Ectodermal cell (in vitro differentiated cells): Measurements from ENCODE around the gene ELFN2.
A peak's percentile ranks its signal among the peaks of the same experiment; 100 is the strongest.

ENCODE experiments used
- H3K27ac ChIP-seq: 2 replicates; pipeline ENCODE4 v1.7.0; 2013; ENCODE audit warnings: mild to moderate bottlenecking, low read depth, low read length; ENCODE audit not compliant: insufficient read depth, poor library complexity, severe bottlenecking
- H3K27me3 ChIP-seq: 2 replicates; pipeline ENCODE4 v1.7.0; 2013; ENCODE audit warnings: mild to moderate bottlenecking, low read length; ENCODE audit not compliant: insufficient read depth, control insufficient read depth, poor library complexity, severe bottlenecking
- H3K36me3 ChIP-seq: one replicate; pipeline ENCODE4 v1.7.0; 2013; ENCODE audit warnings: low read length; ENCODE audit not compliant: control insufficient read depth, insufficient read depth
- H3K4me1 ChIP-seq: one replicate; pipeline ENCODE4 v1.7.0; 2013; ENCODE audit warnings: low read length; ENCODE audit not compliant: control insufficient read depth, insufficient read depth
- H3K4me3 ChIP-seq: 2 replicates; pipeline ENCODE4 v1.7.0; 2013; ENCODE audit warnings: low read depth, low read length, control low read depth; ENCODE audit not compliant: insufficient read depth
- H3K9me3 ChIP-seq: 2 replicates; pipeline ENCODE4 v1.7.0; 2013; ENCODE audit warnings: mild to moderate bottlenecking, low read length, moderate library complexity; ENCODE audit not compliant: control insufficient read depth
- WGBS, 2 experiments: methylation state at CpG; one replicate each; pipeline ENCODE4 v1.1.7; 2013; ENCODE audit warnings: missing lambda C conversion rate in 2 of 2; 5-methylcytosine and 5-hydroxymethylcytosine counted together

The ELFN2 gene

DNA sequence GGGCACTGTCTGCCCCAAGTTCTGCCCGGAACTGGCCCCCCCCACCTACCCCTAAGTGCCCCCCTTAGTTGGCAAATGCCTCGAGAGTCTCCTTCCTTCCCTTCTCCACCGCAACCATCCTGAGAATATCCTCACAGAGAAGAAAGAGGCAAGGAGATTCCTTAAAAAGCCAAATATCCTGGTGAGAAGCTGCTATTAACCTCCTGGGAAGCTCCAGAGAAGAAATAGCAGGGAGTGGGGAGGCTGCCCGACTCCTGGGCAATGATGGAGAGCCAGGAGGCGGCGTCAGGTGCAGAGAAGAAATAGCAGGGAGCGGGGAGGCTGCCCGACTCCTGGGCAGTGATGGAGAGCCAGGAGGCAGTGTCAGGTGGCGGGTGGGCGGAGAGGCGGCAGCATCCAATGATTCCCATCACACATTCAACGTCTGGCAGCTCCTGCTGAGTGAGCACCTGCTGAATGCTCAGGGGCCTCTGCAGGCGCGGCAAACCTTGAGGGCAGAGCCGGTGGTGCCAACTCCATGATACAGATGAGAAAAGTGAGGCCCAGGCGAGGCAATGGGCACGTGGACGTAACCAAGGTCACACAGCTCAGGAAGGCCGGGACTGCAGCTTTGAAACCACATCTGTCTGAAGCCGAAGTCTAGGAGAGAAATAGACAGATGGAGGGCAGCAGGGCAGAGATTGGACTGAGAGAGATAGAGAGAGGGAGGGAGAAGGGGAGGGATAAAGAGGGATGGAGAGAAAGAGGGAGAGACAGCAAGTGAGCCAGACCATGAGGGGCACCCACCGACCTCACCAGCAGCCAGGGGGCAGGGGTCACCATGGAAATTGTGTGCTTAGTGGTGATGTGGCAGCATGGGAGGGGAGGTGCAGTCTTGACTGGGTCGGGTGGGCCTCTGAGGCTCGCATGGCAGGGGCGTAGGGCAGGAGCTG lies 86.7 kb downstream of the ELFN2 start:
- Histone ChIP-seq H3K36me3 (no peaks in the 10 kb centered on the region), H3K27me3 (peaks cover 14% of the 10 kb centered on the region), H3K27ac (no peak overlapping the region), H3K4me3 (no peak overlapping the region), H3K4me1 (peaks cover 16% of the 10 kb centered on the region), H3K9me3 (no peaks in the 10 kb centered on the region)
- WGBS, 2 experiments: 31 to 33% methylated on average over 23 to 24 of the region's 24 CpGs

DNA sequence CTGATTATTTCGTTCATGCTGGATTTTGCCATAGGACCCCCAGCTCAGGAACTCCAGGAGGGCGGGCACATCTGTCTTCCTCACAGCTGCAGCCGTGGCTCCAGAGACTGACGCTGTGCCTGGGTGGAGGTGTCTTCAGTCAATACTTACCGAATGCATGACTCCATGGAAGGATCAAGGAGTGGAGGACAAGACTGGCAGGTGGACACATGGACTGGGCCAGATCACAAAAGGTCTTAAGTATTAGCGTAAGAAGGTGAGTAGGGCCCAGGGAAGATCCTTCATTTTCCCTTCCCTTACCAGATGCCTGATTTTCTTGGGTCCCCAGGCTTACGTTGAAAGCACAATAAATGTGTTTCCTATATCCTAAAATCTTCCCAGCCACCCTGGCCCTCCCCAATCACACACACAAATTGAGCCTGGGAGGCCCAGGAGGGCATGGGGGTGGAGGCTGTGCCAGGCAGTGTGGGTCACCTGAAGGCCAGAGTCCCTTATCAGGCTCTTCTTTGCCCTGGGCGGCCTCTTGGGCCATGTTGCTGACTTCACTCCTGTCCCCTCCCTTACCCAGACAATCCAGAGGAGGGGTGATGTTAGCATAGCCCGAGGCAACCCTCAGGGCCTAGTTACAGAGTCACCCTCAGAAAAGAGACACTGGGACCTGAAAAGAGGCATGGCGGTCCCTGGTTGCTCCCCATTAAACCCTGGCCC lies 88.6 kb downstream of the ELFN2 start:
- peaks cover 33% of the 10 kb centered on the region for H3K27me3 ChIP-seq
- WGBS, 2 experiments: 90 to 93% methylated on average over 10 of the region's 10 CpGs
- no peak overlapping the region for H3K27ac ChIP-seq
- peaks cover 29% of the 10 kb centered on the region for H3K4me1 ChIP-seq
- no peaks in the 10 kb centered on the region for H3K9me3 ChIP-seq
- H3K36me3 ChIP-seq: no peaks in the 10 kb centered on the region
- no peak overlapping the region for H3K4me3 ChIP-seq

DNA sequence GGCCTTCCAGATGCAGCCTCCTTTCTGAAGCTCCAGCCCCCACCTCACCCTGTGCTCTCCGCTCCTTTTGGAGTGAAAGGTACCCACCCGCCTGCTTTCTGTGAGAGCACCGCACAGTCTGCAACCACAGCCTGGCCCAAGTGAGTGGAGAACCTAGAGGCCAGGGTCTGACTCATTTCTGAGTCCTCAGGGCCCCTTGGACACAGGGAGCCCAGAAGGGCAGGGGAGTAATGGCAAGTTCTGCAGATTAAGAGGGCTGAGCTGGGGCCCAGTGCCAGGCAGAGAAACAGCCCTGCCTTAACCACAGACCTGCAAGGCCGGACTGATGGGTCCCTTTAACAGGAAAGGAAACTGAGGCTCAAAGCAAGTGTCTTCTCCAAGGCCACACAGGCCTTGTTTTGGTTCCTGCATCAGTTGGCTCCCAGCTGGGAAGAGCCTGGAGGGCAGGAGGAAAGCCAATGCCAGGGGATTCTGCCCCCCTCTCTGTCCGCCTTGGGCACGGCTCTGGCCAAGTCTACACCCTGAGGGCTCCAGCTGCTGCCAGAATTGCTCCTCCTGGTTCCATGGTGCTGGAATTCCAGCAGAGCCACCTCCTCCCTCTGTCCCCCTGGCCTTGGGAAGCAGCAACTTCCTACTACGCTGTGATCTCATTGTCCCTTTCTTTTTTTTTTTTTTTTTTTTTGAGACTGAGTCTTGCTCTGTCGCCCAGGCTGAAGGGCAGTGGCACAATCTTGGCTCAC lies 89.9 kb downstream of the ELFN2 start:
- peaks cover 29% of the 10 kb centered on the region for H3K4me1 ChIP-seq
- no peaks in the 10 kb centered on the region for H3K36me3 ChIP-seq
- WGBS, 2 experiments: 81 to 87% methylated on average over 8 of the region's 8 CpGs
- no peak overlapping the region for H3K4me3 ChIP-seq
- H3K9me3 ChIP-seq: no peaks in the 10 kb centered on the region
- peaks cover 45% of the 10 kb centered on the region for H3K27me3 ChIP-seq
- no peak overlapping the region for H3K27ac ChIP-seq

DNA sequence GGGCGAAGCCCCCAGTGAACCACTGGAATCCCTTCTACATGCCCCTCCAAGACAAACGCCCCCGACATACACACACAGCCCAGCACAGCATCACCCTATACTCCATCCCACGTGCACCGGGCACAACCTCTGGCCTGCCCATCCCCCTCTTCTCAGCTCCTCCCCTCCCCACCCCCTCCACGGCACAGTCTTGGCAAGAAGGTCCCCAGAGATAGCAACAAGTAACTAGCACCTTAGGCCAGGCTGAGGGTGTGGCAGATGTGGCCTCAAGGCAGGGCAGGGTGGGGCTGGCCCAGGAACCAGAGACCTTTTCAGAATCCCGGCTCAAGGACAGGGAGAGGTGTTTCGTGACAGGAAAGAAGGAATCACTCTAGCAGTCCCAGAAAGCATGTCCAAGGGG lies 90.7 kb downstream of the ELFN2 start:
- Histone ChIP-seq H3K27ac (no peak overlapping the region), H3K27me3 (peaks cover 46% of the 10 kb centered on the region), H3K4me3 (no peak overlapping the region), H3K9me3 (no peaks in the 10 kb centered on the region), H3K36me3 (no peaks in the 10 kb centered on the region), H3K4me1 (peaks cover 29% of the 10 kb centered on the region)
- 65% methylated on average over 8 of the region's 8 CpGs for WGBS, 2 experiments

DNA sequence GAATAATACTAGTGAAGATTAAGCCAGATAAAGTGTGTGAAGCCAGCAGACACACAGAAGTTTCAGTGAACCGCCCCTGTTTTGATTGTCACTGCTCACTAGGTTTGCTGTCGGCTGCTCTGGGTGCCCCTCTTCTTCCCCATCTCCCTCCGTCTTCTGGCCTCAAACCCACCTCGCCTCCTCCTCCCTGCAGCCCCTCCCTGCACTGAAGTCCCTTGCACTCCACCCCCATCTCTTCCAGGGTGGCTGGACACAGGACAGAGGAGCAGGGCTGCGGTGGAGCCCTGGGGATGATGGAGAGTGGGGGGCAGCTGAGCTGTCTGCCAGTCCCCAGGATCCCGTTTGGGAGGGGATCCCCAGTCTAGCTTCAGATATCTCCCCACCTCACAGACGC lies 91.5 kb downstream of the ELFN2 start:
- no peaks in the 10 kb centered on the region for H3K9me3 ChIP-seq
- H3K4me1 ChIP-seq: peaks cover 31% of the 10 kb centered on the region
- peaks cover 42% of the 10 kb centered on the region for H3K27me3 ChIP-seq
- H3K4me3 ChIP-seq: no peak overlapping the region
- no peak overlapping the region for H3K27ac ChIP-seq
- no peaks in the 10 kb centered on the region for H3K36me3 ChIP-seq
- WGBS, 2 experiments: 9 to 19% methylated on average over 7 of the region's 7 CpGs

DNA sequence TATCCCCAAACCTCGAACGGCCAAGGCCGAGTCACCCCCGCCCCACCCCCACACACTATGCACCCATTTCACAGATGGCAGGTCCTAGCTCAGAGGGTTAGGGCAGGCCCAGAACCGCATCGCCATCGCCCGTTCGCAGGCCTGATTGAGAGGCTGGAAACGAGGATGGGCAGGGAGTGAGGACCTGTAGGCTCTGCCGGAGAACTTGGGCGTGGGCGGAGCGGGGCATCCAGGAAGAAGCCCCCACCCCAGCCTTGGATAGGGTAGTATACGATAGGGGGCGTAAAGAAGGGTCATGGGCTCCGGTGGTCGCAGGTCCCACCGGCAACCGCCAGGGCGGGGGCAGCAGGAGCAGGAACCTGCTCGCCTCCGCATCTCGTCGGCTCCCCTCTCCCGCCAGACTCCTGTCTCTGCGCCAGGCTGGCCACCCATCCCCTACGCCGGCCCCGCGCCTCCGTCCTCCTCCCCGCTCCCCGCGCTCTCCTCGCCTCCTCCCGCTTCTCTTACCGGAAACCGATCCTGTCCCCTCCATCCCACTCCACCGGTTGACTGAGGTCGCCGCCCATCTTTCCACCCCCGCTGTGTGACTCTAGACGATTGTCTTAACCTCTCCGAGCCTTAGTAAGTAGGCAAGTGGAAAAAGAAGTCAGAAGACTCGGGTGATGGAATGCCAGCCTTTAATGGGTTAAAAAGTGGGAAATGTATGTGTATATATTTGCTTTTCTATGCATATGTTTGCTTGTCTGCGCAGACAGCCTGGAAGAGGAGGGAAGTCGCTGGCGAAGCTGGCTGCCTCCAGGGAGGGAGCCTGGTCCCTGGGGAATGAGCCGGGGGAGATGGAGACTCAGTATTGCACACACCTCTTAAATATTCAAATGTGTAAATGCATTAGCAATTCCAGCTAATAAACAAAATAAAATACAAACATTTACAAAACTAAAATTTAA lies 92.1 kb downstream of the ELFN2 start:
- WGBS, 2 experiments: 1% methylated on average over 49 of the region's 50 CpGs
- Histone ChIP-seq H3K4me3 (peak overlapping the region; percentile 23), H3K27ac (no peak overlapping the region), H3K36me3 (no peaks in the 10 kb centered on the region), H3K9me3 (no peaks in the 10 kb centered on the region), H3K27me3 (peaks cover 38% of the 10 kb centered on the region), H3K4me1 (peaks cover 35% of the 10 kb centered on the region)

DNA sequence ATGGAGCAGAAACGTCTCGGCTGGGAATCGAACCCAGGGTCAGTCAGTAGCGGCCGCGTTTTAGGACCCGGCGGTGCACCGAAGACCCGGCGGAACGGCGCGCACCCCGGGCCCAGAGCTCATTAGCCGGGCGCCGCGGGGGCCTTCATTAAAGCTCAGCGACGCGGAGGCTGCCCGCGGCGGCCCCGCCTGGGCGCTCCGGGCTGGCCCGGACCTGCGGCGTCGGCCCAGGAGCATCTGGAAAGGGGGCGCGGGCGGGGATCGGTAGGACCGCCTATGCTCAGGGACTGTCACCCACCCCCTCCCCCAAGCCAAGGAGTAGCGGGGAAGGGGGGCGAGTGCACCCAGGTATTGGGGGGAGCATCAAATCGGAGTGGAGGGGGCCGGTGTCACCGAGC lies 92.8 kb downstream of the ELFN2 start:
- Histone ChIP-seq H3K27ac (no peak overlapping the region), H3K9me3 (no peaks in the 10 kb centered on the region), H3K36me3 (no peaks in the 10 kb centered on the region), H3K4me1 (peaks cover 34% of the 10 kb centered on the region), H3K27me3 (peaks cover 38% of the 10 kb centered on the region), H3K4me3 (peak overlapping the region; percentile 23)
- 2% methylated on average over 41 to 42 of the region's 42 CpGs for WGBS, 2 experiments

DNA sequence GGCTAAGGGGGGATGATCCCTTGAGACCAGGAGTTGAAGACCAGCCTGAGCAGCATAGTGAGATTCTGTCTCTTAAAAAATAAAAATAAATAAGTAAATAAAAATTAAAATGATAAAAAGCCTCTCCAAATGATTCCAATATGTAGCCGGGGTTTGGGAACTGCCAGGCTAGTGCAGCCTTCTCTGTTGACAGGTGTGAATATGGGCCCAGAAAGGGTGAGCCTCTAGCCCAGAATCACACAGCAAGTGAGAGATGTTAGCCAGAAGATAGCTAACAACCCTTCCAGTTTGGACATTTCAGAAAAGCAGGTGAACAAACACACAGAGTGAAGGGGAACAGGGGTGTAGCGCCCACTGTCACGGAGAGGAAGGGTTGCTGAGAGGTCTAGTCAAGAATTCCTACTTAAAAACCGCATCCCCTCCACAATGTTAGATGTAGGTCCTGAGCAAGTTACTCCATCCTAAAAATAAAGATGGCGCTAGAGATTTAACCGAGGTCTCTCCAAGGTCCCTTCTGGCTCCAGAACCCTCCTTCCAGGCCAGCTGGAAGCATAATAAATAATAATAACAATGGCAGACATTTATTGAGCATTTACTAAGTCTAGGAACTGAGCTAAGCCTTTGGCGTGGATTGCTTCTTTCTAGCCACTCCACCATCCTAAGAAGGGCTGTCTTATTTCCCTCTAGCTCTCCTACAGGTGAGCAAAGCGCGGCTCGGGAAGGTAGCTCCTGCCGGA lies 93.4 kb downstream of the ELFN2 start:
- Histone ChIP-seq H3K27ac (no peak overlapping the region), H3K4me3 (peak overlapping the region; percentile 23), H3K36me3 (no peaks in the 10 kb centered on the region), H3K27me3 (peaks cover 38% of the 10 kb centered on the region), H3K9me3 (no peaks in the 10 kb centered on the region), H3K4me1 (peaks cover 34% of the 10 kb centered on the region)
- 37 to 38% methylated on average over 11 of the region's 11 CpGs for WGBS, 2 experiments
